ENCODE results near the gene AQR. TPM values are rescaled to one million over a fixed set of nuclear protein-coding genes. Genes with fewer than 3 reads are reported as not detected.

The AQR gene
- total RNA-seq (2012; rRNA removed) (29.6 and 33.6 TPM in 2 replicates), polyA plus RNA-seq (2012; rRNA removed) (12.7 and 17.9 TPM in 2 replicates), Bru-seq, nascent RNA (percentile 76 among the genes with signal in this experiment), BruChase-seq, experiment 1, labeled RNA remaining after a 6-hour chase (percentile 69 among the genes with signal in this experiment), BruChase-seq, experiment 2, labeled RNA remaining after a 2-hour chase (percentile 67 among the genes with signal in this experiment)
- polyA plus RNA-seq (2012; cell fraction: cytosol; rRNA removed), result 1.3 and 2.2 TPM in 2 replicates
- polyA plus RNA-seq (2012; cell fraction: nucleus; rRNA removed; ENCODE audit: low replicate concordance), result 5.2 and 52.3 TPM in 2 replicates
- long read RNA-seq, full-length matches to known transcripts, result 15 of 25 reads
- long read RNA-seq, partial matches to known transcripts, result 6 of 25 reads
- long read RNA-seq, other reads (novel, unspliced or antisense), result 4 of 25 reads

DNA sequence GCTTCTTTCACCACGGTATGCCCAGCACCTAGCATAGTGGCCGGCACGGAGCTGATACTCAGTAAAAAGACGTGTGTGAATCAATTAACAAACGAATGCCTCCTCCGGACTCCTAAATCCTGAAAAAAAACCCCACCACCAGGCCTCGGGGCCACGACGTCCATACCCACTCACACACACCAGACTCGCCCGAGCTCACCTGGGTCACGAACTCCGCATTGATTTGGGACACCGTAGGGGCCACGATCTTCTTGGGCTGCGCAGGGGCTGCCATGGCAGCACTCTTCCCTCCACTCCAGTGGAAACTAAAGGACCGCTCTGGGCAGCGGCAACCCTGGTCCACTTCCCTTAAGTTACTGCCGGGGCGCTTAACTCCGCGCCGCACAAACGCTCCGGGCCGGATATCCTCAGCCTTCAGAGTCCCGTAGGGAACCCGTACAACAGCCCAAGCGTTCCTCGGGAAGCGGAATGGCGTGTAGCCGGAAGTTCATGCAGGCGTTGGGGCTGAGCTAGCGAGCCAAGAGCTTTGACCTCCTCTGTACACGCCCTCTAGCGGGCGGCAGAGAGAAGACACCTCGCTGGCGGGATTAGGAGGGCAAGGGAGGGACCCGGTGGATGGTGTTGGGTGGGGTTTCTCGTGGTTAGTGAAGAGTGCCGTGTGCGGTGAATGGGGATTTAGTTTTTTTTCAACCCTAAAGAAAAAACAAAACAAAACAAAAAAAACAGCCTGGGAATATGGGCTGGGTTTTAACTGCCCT lies at the start of gene AQR:
Gene AQR (minus strand): TSS at position 403 of the 758 bp plus-strand sequence. CDS start 129 bp downstream, at position 274.
- Histone ChIP-seq H3K4me1 (ENCODE audit: control insufficient read depth, insufficient read depth, low read length) (no peaks in the 10 kb centered on the region; the same call in 1 of the 2 replicates), H3K27ac (ENCODE audit: insufficient read depth, low read length) (peak within 1 kb of the TSS; percentile 83), H2BK120ac (ENCODE audit: low read depth, low read length) (peak within 1 kb of the TSS; percentile 3; the same call in 1 of the 2 replicates), H2AK9ac (replicated peaks; ENCODE audit: low read depth, low read length, poor library complexity) (peak within 1 kb of the TSS; percentile 29), H4K8ac (ENCODE audit: low read depth in 2 of 2, low read length in 2 of 2) (peak within 1 kb of the TSS; percentile 78 to 92), H3K4ac (ENCODE audit: low read depth, low read length) (peak within 1 kb of the TSS; percentile 73), H3K4me2 (ENCODE audit: low read depth, low read length) (peak within 1 kb of the TSS; percentile 87), H3K9me1 (ENCODE audit: insufficient read depth, low read length) (no peaks in the 10 kb centered on the region), H4K20me1 (ENCODE audit: insufficient read depth, low read length) (0 out of 2 replicates have a peak, but pooled peaks cover 4% of the 10 kb centered on the region), H4K5ac (ENCODE audit: low read depth, low read length) (peak within 1 kb of the TSS; percentile 66), H2BK20ac (ENCODE audit: low read depth, low read length) (no peak within 1 kb of the TSS), H3K27me3 (ENCODE audit: control insufficient read depth, insufficient read depth, low read length) (no peaks in the 10 kb centered on the region), H4K91ac (ENCODE audit: insufficient read depth, low read depth, low read length) (peak within 1 kb of the TSS; percentile 70; the same call in 1 of the 2 replicates), H3K23ac (ENCODE audit: low read depth, low read length) (peak within 1 kb of the TSS; percentile 55; the same call in 1 of the 2 replicates), H3K79me1 (ENCODE audit: low read depth in 1 of 2, low read length in 2 of 2) (peaks cover 3 to 24% of the 10 kb centered on the region in 2 experiments), H3K14ac (replicated peaks; ENCODE audit: low read depth, low read length) (peak within 1 kb of the TSS; percentile 75), H3K9ac (ENCODE audit: low read depth, low read length) (peak within 1 kb of the TSS; percentile 96), H2AK5ac (ENCODE audit: low read depth, low read length) (0 out of 2 replicates have a peak within 1 kb of the TSS, but pooled peaks have one; percentile 25), H3K56ac (ENCODE audit: extremely low read depth, insufficient read depth, low read length) (peak within 1 kb of the TSS; percentile 60; the same call in 1 of the 2 replicates), H3K4me3 (ENCODE audit: insufficient read depth, low read depth, low read length) (peak within 1 kb of the TSS; percentile 80), H2BK5ac (ENCODE audit: low read depth, low read length, poor library complexity, severe bottlenecking) (peak within 1 kb of the TSS; percentile 26), H2BK15ac (ENCODE audit: low read depth, low read length) (no peak within 1 kb of the TSS), H3K36me3 (ENCODE audit: control insufficient read depth, insufficient read depth, low read length) (no peaks in the 10 kb centered on the region), H3K18ac (ENCODE audit: low read depth, low read length) (no peak within 1 kb of the TSS), H3K9me3 (ENCODE audit: control insufficient read depth, insufficient read depth, low read length) (no peaks in the 10 kb centered on the region), H2AFZ (replicated peaks; ENCODE audit: low read length, poor library complexity) (peak within 1 kb of the TSS; percentile 96)
- DNase-seq, result peak; percentile 98
- intact Hi-C loops (cut with micrococcal nuclease), result no loop called here
- whole genome bisulfite sequencing, 2 experiments (ENCODE audit: extremely low coverage in 2 of 2, insufficient read length in 1 of 2), result 0% methylated on average over 18 of the region's 44 CpGs; no CpG with 5 or more reads in 1 of the 2 experiments
- peak; percentile 99 for ATAC-seq (ENCODE audit: low read depth)
- in situ Hi-C loops (cut with MboI; ENCODE audit: low sequenced_read_pairs), result no loop called here
- dilution Hi-C loops (cut with HindIII; ENCODE audit: low sequenced_read_pairs, unreplicated experiment), result no loop called here
- CTCF ChIA-PET, result interaction anchor here (0.8 to 1.6 kb wide), 3 partner anchors 10 to 19 kb away, joined by 3 to 5 read pairs (median 4); partner anchors contain the start of gene ZNF770
- TSS peak; percentile 53 for BruUV-seq (replicated peaks)
- POLR2A ChIA-PET (ENCODE audit: unreplicated experiment), result interaction anchor here (0.7 to 1.9 kb wide), 3 partner anchors 15 to 348 kb away, joined by 4 to 7 read pairs (median 6); partner anchors contain the start of gene ZNF770
- TF ChIP-seq CEBPB (IDR thresholded peaks at IDR 0.05; ENCODE audit: low read depth, low read length) (no peak), SMC3 (IDR thresholded peaks at IDR 0.05; ENCODE audit: low read depth, low read length) (peak; percentile 60), NFE2L2 (IDR thresholded peaks at IDR 0.05; ENCODE audit: low read depth, low read length) (0 out of 2 replicates have a peak, but pooled peaks have one; percentile 5), CHD1 (IDR thresholded peaks at IDR 0.05; ENCODE audit: low read depth, low read length) (no peak; the same call in 1 of the 2 replicates), RFX5 (IDR thresholded peaks at IDR 0.05; ENCODE audit: low read depth, low read length) (no peak), RAD21 (IDR thresholded peaks at IDR 0.05; ENCODE audit: low read length) (peak; percentile 45), MXI1 (IDR thresholded peaks at IDR 0.05; ENCODE audit: borderline replicate concordance, low read depth, low read length) (peak; percentile 81), POLR2A (IDR thresholded peaks at IDR 0.05; ENCODE audit: low read depth, low read length) (peak; percentile 89), MAZ (IDR thresholded peaks at IDR 0.05; ENCODE audit: borderline replicate concordance, low read depth, low read length) (peak; percentile 87), MAFK (IDR thresholded peaks at IDR 0.05; ENCODE audit: low read depth, low read length) (0 out of 2 replicates have a peak, but pooled peaks have one; percentile 11)
- TF ChIP-seq, protein P1, sequence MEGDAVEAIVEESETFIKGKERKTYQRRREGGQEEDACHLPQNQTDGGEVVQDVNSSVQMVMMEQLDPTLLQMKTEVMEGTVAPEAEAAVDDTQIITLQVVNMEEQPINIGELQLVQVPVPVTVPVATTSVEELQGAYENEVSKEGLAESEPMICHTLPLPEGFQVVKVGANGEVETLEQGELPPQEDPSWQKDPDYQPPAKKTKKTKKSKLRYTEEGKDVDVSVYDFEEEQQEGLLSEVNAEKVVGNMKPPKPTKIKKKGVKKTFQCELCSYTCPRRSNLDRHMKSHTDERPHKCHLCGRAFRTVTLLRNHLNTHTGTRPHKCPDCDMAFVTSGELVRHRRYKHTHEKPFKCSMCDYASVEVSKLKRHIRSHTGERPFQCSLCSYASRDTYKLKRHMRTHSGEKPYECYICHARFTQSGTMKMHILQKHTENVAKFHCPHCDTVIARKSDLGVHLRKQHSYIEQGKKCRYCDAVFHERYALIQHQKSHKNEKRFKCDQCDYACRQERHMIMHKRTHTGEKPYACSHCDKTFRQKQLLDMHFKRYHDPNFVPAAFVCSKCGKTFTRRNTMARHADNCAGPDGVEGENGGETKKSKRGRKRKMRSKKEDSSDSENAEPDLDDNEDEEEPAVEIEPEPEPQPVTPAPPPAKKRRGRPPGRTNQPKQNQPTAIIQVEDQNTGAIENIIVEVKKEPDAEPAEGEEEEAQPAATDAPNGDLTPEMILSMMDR (conservative IDR thresholded peaks at IDR 0.05; ENCODE audit: low read depth, low read length), result peak; percentile 90
- TF ChIP-seq, protein P2, sequence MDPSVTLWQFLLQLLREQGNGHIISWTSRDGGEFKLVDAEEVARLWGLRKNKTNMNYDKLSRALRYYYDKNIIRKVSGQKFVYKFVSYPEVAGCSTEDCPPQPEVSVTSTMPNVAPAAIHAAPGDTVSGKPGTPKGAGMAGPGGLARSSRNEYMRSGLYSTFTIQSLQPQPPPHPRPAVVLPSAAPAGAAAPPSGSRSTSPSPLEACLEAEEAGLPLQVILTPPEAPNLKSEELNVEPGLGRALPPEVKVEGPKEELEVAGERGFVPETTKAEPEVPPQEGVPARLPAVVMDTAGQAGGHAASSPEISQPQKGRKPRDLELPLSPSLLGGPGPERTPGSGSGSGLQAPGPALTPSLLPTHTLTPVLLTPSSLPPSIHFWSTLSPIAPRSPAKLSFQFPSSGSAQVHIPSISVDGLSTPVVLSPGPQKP (IDR thresholded peaks at IDR 0.05; ENCODE audit: borderline replicate concordance, low read depth, low read length), result 0 out of 2 replicates have a peak, but pooled peaks have one; percentile 68

Data from IMR-90 (cell line).